GM18498 (cell line): Measurements from ENCODE around the gene SYTL1.

ENCODE experiments used
- ATAC-seq: cut with Tn5 transposase; IDR thresholded peaks from one replicate; pipeline ENCODE4 v1.9.1; 2021; ENCODE audit warnings: mild to moderate bottlenecking, moderate library complexity; ENCODE audit not compliant: unreplicated experiment

SYTL1 gene

GRCh38 chr1:27346991-27347624 is 5.3 kb downstream of the SYTL1 start:
- ATAC-seq, result no peak

GRCh38 chr1:27348861-27349783 is 7.3 kb downstream of the SYTL1 start:
- ATAC-seq, result no peak

DNA sequence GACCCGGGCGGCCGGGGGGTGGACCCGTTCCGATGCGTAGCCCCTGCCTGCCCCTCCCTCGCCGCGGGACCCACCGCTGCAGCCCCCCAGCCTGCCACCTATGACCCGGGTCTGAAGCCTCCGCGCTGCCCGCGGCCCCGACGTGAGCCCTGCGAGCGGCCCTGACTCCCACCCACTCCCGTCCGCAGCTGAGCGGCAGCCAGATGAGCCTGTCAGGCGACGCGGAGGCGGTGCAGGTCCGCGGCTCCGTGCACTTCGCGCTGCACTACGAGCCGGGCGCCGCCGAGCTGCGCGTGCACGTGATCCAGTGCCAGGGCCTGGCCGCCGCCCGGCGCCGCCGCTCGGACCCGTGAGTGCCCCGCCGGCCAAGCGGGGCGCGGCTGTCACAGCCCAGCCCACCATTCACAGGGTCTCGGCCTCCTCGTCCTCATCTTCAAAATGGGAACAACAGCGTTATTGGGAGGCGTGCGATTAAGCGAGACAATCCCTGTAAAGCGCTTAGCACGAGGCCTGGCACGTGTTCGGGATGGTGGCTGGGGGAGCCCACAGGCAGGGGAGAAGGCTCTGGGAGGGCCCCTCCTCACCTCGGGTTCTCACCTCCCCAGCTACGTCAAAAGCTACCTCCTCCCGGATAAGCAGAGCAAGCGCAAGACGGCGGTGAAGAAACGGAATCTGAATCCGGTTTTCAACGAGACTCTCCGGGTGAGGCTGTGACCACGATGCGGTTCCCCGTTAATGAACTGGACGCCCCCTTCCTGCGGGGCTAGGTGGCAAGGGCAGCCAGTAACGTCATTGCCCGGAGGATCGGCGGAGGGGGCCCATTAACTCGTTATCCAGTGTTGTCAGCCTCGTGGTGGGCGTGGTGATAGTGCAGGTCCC is 8.2 kb downstream of the SYTL1 start:
- no peak for ATAC-seq

- no peak for ATAC-seq
Measured at GRCh38 chr1:27350663-27351540, 9.1 kb downstream of the SYTL1 start.

- ATAC-seq, result no peak
Measured at GRCh38 chr1:27351541-27352107, 9.8 kb downstream of the SYTL1 start.

GRCh38 chr1:27353166-27353565 is 11.3 kb downstream of the SYTL1 start:
- ATAC-seq, result no peak

DNA sequence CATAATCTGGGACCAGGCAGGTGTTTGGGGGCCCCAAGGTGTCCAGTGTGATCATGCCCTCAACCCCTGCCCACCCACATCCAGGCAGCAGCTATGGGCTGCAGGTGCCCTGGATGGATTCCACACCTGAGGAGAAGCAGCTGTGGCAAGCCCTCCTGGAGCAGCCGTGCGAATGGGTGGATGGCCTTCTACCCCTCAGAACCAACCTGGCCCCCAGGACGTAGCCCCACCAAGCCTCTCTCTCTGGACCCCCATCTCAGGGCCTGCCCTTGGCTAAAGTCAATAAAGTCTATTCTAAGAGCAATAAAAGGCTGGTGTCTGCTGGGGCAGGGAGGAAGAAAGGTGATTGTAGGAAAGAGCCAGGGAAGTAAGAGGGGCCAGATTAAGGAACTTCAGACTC is 11.8 kb downstream of the SYTL1 start:
- ATAC-seq, result no peak

DNA sequence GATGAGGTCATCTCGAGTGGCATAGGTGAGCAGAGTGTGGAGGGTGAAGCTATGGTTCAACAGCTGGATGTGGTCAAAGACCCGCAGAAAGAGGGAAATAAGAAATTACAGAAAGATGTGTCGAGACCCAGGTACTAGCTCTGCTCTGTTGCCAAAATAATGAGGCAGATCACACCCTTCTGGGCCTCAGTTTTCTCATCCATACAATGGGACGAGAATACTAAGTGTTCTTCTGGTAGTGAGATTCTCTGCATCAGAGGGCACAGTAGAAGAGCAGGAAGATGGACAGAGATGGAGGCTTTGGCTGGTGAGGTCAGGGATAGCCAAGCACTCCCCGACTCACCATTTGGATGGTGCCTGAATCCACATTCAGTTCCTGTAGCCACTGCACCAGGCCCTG is 13.9 kb downstream of the SYTL1 start:
- ATAC-seq, result no peak

- no peak for ATAC-seq
Measured at GRCh38 chr1:27356277-27356618, 14.4 kb downstream of the SYTL1 start.

- no peak for ATAC-seq
Measured at GRCh38 chr1:27356619-27357280, 14.9 kb downstream of the SYTL1 start.

DNA sequence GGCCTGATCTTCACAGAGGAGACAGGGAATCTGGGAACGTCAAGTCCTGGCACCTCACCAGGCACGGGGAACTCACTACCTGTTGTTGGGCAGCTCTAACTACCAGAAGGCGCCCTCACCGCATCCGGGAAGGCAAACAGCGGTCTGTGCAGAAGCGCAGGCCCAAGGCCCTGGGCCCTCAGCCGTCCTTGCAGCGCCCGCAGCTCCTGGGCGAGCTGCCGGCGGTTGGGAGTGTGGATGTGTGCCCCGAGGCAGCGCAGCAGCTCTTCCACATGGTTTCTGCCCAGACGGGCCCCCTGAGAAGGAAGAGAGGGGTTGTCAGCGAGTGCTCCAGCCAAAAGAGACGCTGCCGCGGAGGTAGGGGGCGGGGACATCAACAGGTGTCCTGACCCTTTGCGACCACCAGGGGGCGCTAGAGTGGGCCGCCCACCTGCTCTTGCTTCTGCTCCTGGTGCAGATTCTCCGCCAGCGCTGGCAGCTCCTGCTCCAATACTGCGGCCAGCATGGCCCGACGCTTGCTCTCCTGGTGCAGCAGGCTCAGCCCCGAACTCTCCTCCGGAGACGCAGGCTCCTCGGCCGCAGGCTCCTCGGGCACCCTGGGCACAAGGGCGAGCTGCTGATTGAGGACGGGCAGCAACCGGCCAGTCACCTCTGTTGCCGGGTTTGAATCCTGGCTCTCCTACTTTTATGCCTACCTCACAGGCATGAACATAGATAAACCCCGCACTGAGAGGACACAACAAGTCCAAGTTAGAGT is 15.6 kb downstream of the SYTL1 start:
- ATAC-seq, result peak; percentile 52

- no peak for ATAC-seq
Measured at GRCh38 chr1:27358038-27358927, 16.5 kb downstream of the SYTL1 start.

DNA sequence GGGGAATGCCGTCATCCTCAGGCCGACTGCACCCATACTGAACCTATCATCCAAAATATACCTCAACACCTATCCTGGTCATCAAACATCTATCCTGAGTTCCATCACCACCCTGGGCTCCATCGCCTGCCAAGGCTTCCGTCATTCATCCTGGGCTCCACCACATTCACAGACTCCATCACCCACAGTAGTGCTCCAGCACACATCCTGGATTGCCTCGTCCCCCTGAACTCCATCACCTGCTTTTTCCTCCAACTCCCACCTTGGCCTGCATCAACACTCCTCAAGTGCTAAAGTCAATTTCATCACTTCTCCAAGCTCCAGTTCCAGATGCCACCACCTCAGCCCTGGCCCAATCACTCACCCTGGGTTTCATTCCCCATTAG is 17.1 kb downstream of the SYTL1 start:
- no peak for ATAC-seq

- no peak for ATAC-seq
Measured at GRCh38 chr1:27359822-27360158, 18.0 kb downstream of the SYTL1 start.

DNA sequence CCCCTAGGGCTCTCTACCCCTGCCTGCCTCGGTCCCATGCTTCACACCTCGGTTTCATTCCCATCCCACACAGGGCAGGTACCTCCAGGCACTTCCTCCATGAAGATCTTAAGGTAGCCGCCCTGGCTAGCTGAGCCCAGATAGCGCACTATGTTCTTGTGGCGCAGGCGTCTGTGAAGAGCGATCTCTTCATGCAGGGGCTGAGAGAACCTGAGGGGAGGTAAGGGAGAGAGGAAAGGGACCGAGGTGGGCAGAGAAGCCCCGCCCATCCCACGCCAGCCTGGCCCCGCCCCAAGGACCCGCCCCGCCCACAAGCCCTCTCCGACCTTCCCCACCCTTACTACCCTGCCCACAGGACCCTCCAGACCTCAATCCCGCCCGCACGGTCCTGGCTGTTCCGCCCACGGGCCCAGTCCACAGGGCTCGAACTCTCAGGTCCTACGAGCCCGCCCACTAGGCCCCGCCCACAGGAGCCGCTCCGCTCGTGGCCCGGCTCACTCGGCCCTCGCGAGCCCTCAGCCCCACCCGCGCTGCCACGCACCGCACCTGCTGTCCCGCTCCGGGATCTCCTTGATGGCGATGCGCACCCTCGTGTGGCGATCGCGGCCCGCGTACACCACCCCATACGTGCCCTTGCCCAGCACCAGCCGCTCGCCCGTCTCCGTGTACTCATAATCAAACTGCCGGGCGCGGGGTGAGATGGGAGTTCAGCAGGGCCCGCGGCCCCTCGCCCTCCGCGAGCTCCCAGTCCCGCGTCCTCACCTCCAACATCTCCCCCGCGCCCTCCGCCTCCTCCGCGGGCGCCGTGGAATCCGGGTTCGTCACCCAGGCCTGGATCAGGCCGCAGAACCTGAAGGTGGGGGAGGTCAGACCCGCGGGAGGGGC is 18.6 kb downstream of the SYTL1 start:
- no peak for ATAC-seq

DNA sequence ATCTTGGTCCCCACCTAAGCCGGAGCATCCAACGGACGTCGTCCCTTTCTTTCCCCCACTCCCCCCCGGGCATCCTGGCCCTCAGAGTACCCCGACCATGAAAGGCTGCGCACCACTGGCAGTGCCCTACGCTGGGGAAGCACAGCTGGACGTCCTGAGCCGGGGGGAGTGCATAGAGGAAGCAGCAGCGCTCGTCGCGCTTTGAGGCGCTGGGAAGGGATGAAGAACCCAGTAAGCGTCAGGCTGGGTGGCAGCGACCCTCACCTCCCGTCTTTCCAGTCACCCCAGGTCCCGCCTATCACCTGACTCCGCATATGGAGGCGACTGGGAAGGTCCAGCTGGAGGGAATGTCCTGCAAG is 19.2 kb downstream of the SYTL1 start:
- ATAC-seq, result no peak

- no peak for ATAC-seq
Measured at GRCh38 chr1:27361553-27361952, 19.7 kb downstream of the SYTL1 start.
